ENCODE measurements around the gene ZNF10. TPM values are rescaled to one million over a fixed set of nuclear protein-coding genes. Genes with fewer than 3 reads are reported as not detected.

The ZNF10 gene
- total and polyA plus RNA-seq, 4 donors: 3.2 to 26.2 (median 6.8) TPM

- ATAC-seq (ENCODE audit: insufficient read depth, low FRiP score): peak; percentile 7
- WGBS, 2 donors: 0 to 1% methylated on average over 17 of the region's 17 CpGs
Observed at GRCh38 chr12:133130808-133131128, 341 bp downstream of the ZNF10 start.

DNA sequence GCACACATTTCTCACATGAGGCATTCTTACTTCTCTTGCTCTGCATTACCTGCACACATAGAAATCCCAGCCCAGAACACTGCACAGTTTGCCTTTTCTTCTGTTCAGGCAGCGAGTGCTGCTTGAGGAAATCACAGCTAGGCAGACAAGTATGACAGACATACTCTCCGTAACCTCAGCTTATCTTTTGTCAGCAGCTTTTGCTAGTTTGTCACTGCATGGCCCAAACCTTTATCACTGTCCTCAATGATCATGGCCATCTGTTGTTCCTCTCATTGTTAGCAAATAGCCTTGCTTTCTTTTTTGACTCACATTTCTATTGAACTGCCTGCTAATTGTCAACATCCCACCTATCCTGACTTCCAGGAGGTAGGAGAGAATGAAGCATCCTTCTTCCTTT is 5.3 kb downstream of the ZNF10 start:
- TF ChIP-seq, protein P1, sequence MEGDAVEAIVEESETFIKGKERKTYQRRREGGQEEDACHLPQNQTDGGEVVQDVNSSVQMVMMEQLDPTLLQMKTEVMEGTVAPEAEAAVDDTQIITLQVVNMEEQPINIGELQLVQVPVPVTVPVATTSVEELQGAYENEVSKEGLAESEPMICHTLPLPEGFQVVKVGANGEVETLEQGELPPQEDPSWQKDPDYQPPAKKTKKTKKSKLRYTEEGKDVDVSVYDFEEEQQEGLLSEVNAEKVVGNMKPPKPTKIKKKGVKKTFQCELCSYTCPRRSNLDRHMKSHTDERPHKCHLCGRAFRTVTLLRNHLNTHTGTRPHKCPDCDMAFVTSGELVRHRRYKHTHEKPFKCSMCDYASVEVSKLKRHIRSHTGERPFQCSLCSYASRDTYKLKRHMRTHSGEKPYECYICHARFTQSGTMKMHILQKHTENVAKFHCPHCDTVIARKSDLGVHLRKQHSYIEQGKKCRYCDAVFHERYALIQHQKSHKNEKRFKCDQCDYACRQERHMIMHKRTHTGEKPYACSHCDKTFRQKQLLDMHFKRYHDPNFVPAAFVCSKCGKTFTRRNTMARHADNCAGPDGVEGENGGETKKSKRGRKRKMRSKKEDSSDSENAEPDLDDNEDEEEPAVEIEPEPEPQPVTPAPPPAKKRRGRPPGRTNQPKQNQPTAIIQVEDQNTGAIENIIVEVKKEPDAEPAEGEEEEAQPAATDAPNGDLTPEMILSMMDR (IDR thresholded peaks at IDR 0.05; ENCODE audit: control extremely low read depth, extremely low read depth): no peak
- Histone ChIP-seq H3K27ac (ENCODE audit: low read depth in 1 of 2, low read length in 1 of 2) (no peak overlapping the region), H3K4me1 (ENCODE audit: control insufficient read depth in 5 of 5, insufficient read depth in 5 of 5, low read length in 5 of 5) (peaks cover 0 to 7% (median 0%) of the 10 kb centered on the region in 5 donors), H3K9me3 (ENCODE audit: control insufficient read depth in 4 of 4, insufficient read depth in 3 of 4, low read length in 3 of 4) (peaks cover 18 to 49% (median 32%) of the 10 kb centered on the region in 4 donors), H3K36me3 (ENCODE audit: control insufficient read depth in 4 of 4, insufficient read depth in 4 of 4, low read length in 4 of 4) (peaks cover 16 to 59% (median 53%) of the 10 kb centered on the region in 4 donors), H3K9ac (ENCODE audit: insufficient read depth in 1 of 2, low read length in 2 of 2) (no peak overlapping the region), H3K27me3 (ENCODE audit: control insufficient read depth in 3 of 3, insufficient read depth in 3 of 3, low read length in 2 of 3) (no peaks in the 10 kb centered on the region), H3K4me3 (no peak overlapping the region)
- ATAC-seq (ENCODE audit: insufficient read depth, low FRiP score): no peak
- WGBS, 2 donors: 95 to 98% methylated on average over 2 of the region's 2 CpGs
- no peak for DNase-seq

More at GRCh38 chr12:133130808-133131128, 341 bp downstream of the ZNF10 start:
- TF ChIP-seq, protein P1 (IDR thresholded peaks at IDR 0.05; ENCODE audit: control extremely low read depth, extremely low read depth): no peak
- peak overlapping the region; percentile 85 to 95 for H3K27ac ChIP-seq (ENCODE audit: low read depth in 1 of 2, low read length in 1 of 2)
- H3K36me3 ChIP-seq (ENCODE audit: control insufficient read depth in 4 of 4, insufficient read depth in 4 of 4, low read length in 4 of 4): peaks cover 9 to 36% (median 26%) of the 10 kb centered on the region in 4 donors
- H3K4me1 ChIP-seq (ENCODE audit: control insufficient read depth in 5 of 5, insufficient read depth in 5 of 5, low read length in 5 of 5): peaks cover 0 to 7% (median 0%) of the 10 kb centered on the region in 5 donors
- DNase-seq: peak in 2 of 3 donors; percentile 65 to 75
- H3K27me3 ChIP-seq (ENCODE audit: control insufficient read depth in 3 of 3, insufficient read depth in 3 of 3, low read length in 2 of 3): no peaks in the 10 kb centered on the region
- H3K9ac ChIP-seq (ENCODE audit: insufficient read depth in 1 of 2, low read length in 2 of 2): peak overlapping the region; percentile 88 to 100
- peaks cover 9 to 32% (median 27%) of the 10 kb centered on the region in 4 donors for H3K9me3 ChIP-seq (ENCODE audit: control insufficient read depth in 4 of 4, insufficient read depth in 3 of 4, low read length in 3 of 4)
- H3K4me3 ChIP-seq: peak overlapping the region; percentile 79

DNA sequence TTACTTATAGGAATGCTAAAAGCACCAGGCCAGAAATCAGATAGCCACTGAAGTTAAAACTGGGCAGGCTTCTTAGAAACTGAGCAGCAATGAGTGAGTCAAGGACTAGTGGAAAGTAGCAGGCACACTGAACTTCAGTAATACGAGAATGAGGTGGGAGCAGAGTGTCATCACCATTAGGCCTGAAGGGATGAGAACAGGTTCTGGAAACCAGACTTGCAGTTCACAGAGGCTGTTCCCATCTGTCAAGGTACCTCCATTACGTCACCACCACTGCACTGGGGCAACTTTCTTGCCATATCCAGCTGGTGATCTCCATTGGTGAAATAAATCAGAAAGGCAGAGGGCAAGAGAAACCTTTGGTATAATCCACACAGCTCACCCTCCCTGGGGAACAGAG is 15.6 kb downstream of the ZNF10 start:
- WGBS, 2 donors: 96% methylated on average over 2 of the region's 2 CpGs
- TF ChIP-seq, protein P1 (IDR thresholded peaks at IDR 0.05; ENCODE audit: control extremely low read depth, extremely low read depth): no peak
- DNase-seq: no peak
- Histone ChIP-seq H3K4me3 (no peak overlapping the region), H3K9me3 (ENCODE audit: control insufficient read depth in 4 of 4, insufficient read depth in 3 of 4, low read length in 3 of 4) (peaks cover 18 to 40% (median 28%) of the 10 kb centered on the region in 4 donors), H3K9ac (ENCODE audit: insufficient read depth in 1 of 2, low read length in 2 of 2) (no peak overlapping the region), H3K36me3 (ENCODE audit: control insufficient read depth in 4 of 4, insufficient read depth in 4 of 4, low read length in 4 of 4) (peaks cover 24 to 49% (median 40%) of the 10 kb centered on the region in 4 donors), H3K27me3 (ENCODE audit: control insufficient read depth in 3 of 3, insufficient read depth in 3 of 3, low read length in 2 of 3) (no peaks in the 10 kb centered on the region), H3K4me1 (ENCODE audit: control insufficient read depth in 5 of 5, insufficient read depth in 5 of 5, low read length in 5 of 5) (no peaks in the 10 kb centered on the region), H3K27ac (ENCODE audit: low read depth in 1 of 2, low read length in 1 of 2) (no peak overlapping the region)
- no peak for ATAC-seq (ENCODE audit: insufficient read depth, low FRiP score)

- DNase-seq (no peak), ATAC-seq (ENCODE audit: insufficient read depth, low FRiP score) (no peak)
- WGBS, 2 donors: 94 to 97% methylated on average over 2 of the region's 2 CpGs
- no peak overlapping the region for H3K4me3 ChIP-seq
- H3K9me3 ChIP-seq (ENCODE audit: control insufficient read depth in 4 of 4, insufficient read depth in 3 of 4, low read length in 3 of 4): peaks cover 37 to 62% (median 48%) of the 10 kb centered on the region in 4 donors
- H3K4me1 ChIP-seq (ENCODE audit: control insufficient read depth in 5 of 5, insufficient read depth in 5 of 5, low read length in 5 of 5): no peaks in the 10 kb centered on the region
- no peak overlapping the region for H3K27ac ChIP-seq (ENCODE audit: low read depth in 1 of 2, low read length in 1 of 2)
- H3K36me3 ChIP-seq (ENCODE audit: control insufficient read depth in 4 of 4, insufficient read depth in 4 of 4, low read length in 4 of 4): peaks cover 21 to 70% (median 63%) of the 10 kb centered on the region in 4 donors
- H3K9ac ChIP-seq (ENCODE audit: insufficient read depth in 1 of 2, low read length in 2 of 2): no peak overlapping the region
- no peaks in the 10 kb centered on the region for H3K27me3 ChIP-seq (ENCODE audit: control insufficient read depth in 3 of 3, insufficient read depth in 3 of 3, low read length in 2 of 3)
- TF ChIP-seq, protein P1 (IDR thresholded peaks at IDR 0.05; ENCODE audit: control extremely low read depth, extremely low read depth): no peak
Observed at GRCh38 chr12:133156125-133156690, 25.8 kb downstream of the ZNF10 start.
